Osteoblast (primary cell): ENCODE results near the gene ZNF460. TPM values are rescaled to one million over a fixed set of nuclear protein-coding genes. Genes with fewer than 3 reads are reported as not detected.
"Not testable (repeated sequence)": the region's sequence is repeated elsewhere in the genome, so short reads cannot be mapped to it uniquely, and the experiment has no call there.

Experiments used
- DNase-seq: peaks from one replicate; pipeline ENCODE4 v3.0.0; 2011; ENCODE audit warnings: low spot score, mixed read lengths; ENCODE audit not compliant: insufficient read length; ENCODE audit errors: missing footprints
- H2AFZ ChIP-seq: 2 replicates; pipeline ENCODE4 v1.6.0; 2011; ENCODE audit warnings: mild to moderate bottlenecking, low read length
- H3K27ac ChIP-seq: 2 replicates; pipeline ENCODE4 v1.5.1; 2011; ENCODE audit warnings: mild to moderate bottlenecking, low read depth, low read length, moderate library complexity
- H3K27me3 ChIP-seq: 2 replicates; pipeline ENCODE4 v1.6.0; 2012; ENCODE audit warnings: mild to moderate bottlenecking, control low read depth, inconsistent platforms, low read length, moderate library complexity; ENCODE audit not compliant: insufficient read depth
- H3K36me3 ChIP-seq: 2 replicates; pipeline ENCODE4 v1.5.1; 2011; ENCODE audit warnings: mild to moderate bottlenecking, low read length, control low read depth, moderate library complexity; ENCODE audit not compliant: insufficient read depth
- H3K4me1 ChIP-seq: 2 replicates; pipeline ENCODE4 v1.5.1; 2011; ENCODE audit warnings: mild to moderate bottlenecking, low read length, control low read depth, moderate library complexity; ENCODE audit not compliant: insufficient read depth
- H3K4me2 ChIP-seq: 2 replicates; pipeline ENCODE4 v1.6.0; 2011; ENCODE audit warnings: mild to moderate bottlenecking, low read length; ENCODE audit not compliant: insufficient read depth
- H3K4me3 ChIP-seq: fragments of 200-600 bp; sonication (generic); 3 replicates; pipeline ENCODE4 v1.5.1; 2012; ENCODE audit warnings: mild to moderate bottlenecking, low read length, inconsistent platforms; ENCODE audit not compliant: insufficient read depth
- H3K79me2 ChIP-seq: 2 replicates; pipeline ENCODE4 v1.6.0; 2012; ENCODE audit warnings: mild to moderate bottlenecking, low read length, control low read depth, inconsistent platforms; ENCODE audit not compliant: insufficient read depth
- H3K9me3 ChIP-seq: 2 replicates; pipeline ENCODE4 v1.5.1; 2011; ENCODE audit warnings: low read depth, low read length, control low read depth
- H4K20me1 ChIP-seq: 2 replicates; pipeline ENCODE4 v1.6.0; 2012; ENCODE audit warnings: mild to moderate bottlenecking, low read length, control low read depth; ENCODE audit not compliant: insufficient read depth
- total RNA-seq: library from RNA; depleted of rRNA; stranded (reverse); fragments of >200 nt; gene quantifications from 2 replicates; pipeline ENCODE4 v1.2.3, GENCODE V29; 2012
- TF ChIP-seq, protein P1 (sequence below): IDR thresholded peaks from 2 replicates; pipeline ENCODE4 v1.5.1; 2011; ENCODE audit warnings: mild to moderate bottlenecking, low read depth, low read length, moderate library complexity; ENCODE audit errors: extremely low read depth

Gene ZNF460
- total RNA-seq, 1 donor, result 115 TPM

DNA sequence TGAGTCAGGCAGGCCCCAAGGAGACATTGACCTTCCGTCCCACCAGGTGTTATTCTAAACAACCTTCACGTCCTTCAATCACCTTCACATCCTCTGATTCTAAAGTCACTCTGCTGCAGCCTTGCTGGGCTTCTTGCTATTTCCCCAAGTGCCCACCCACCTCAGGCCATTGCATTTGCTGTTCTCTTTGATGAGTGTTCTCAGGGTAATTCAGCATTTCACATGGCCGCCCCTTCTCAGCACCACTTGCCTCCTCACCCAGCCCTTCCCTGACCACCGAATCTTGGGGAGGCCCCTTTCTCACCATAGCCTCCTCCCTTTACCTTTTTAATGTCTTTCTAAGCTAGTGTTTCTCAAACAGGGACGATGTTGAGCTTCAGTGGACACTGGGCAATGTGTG, 35.2 kb upstream of the ZNF460 start:
- Histone ChIP-seq H3K4me3 (no peak overlapping the region), H2AFZ (no peak overlapping the region), H3K79me2 (peaks cover 75% of the 10 kb centered on the region), H4K20me1 (peaks cover 6% of the 10 kb centered on the region), H3K27ac (no peak overlapping the region), H3K4me1 (peaks cover 21% of the 10 kb centered on the region), H3K4me2 (no peak overlapping the region), H3K9me3 (no peaks in the 10 kb centered on the region), H3K27me3 (no peaks in the 10 kb centered on the region), H3K36me3 (peaks cover 43% of the 10 kb centered on the region)
- peak; percentile 52 for DNase-seq
- TF ChIP-seq, protein P1, sequence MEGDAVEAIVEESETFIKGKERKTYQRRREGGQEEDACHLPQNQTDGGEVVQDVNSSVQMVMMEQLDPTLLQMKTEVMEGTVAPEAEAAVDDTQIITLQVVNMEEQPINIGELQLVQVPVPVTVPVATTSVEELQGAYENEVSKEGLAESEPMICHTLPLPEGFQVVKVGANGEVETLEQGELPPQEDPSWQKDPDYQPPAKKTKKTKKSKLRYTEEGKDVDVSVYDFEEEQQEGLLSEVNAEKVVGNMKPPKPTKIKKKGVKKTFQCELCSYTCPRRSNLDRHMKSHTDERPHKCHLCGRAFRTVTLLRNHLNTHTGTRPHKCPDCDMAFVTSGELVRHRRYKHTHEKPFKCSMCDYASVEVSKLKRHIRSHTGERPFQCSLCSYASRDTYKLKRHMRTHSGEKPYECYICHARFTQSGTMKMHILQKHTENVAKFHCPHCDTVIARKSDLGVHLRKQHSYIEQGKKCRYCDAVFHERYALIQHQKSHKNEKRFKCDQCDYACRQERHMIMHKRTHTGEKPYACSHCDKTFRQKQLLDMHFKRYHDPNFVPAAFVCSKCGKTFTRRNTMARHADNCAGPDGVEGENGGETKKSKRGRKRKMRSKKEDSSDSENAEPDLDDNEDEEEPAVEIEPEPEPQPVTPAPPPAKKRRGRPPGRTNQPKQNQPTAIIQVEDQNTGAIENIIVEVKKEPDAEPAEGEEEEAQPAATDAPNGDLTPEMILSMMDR, result no peak

DNA sequence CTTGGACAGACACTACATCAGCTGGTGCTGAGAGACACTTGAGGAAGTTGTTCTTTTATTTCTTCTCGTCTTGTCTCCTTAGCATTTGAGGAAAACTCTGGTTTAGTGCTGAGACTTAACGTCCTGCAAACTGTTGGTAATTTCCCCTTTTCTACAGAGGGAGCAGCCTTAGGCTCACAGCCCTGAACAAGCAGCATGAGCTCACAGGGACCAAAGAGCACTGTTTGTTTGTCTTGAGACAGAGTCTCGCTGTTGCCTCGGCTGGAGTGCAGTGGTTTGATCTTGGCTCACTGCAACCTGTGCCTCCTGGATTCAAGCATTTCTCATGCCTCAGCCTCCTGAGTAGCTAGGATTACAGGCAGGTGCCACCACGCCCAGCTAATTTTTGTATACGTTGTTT, 34.3 kb upstream of the ZNF460 start:
- Histone ChIP-seq H3K9me3 (no peaks in the 10 kb centered on the region), H2AFZ (no peak overlapping the region), H3K27ac (no peak overlapping the region), H3K27me3 (no peaks in the 10 kb centered on the region), H3K4me2 (no peak overlapping the region), H3K4me3 (no peak overlapping the region), H4K20me1 (peaks cover 6% of the 10 kb centered on the region), H3K36me3 (peaks cover 49% of the 10 kb centered on the region), H3K79me2 (peaks cover 70% of the 10 kb centered on the region), H3K4me1 (peaks cover 21% of the 10 kb centered on the region)
- TF ChIP-seq, protein P1, result no peak
- DNase-seq, result no peak

DNA sequence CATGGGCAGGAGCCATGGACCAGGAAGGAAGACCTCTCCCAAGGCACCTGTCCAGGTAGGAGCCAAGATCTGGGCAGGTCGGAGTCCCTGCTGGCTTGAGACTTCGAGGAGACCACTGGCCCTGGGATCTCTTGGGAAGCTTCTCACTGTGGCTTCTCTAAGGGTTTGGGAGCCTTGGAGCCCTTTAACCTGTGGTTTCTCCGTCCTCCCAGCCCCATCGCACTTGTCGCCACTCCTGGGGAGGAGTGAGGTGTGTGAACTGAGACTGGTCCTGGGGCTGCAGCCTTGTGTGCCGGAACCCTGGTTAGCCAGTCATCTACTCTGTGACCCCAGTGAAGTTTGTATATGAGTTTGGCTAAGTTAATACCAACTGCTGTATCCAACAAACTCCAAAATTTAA, 31.6 kb upstream of the ZNF460 start:
- Histone ChIP-seq H3K9me3 (peaks cover 4% of the 10 kb centered on the region), H3K36me3 (peaks cover 72% of the 10 kb centered on the region), H3K27ac (peak overlapping the region; percentile 3), H4K20me1 (no peaks in the 10 kb centered on the region), H3K4me1 (peaks cover 6% of the 10 kb centered on the region), H3K79me2 (peaks cover 48% of the 10 kb centered on the region), H2AFZ (no peak overlapping the region), H3K27me3 (no peaks in the 10 kb centered on the region), H3K4me2 (no peak overlapping the region), H3K4me3 (no peak overlapping the region)
- DNase-seq, result no peak
- TF ChIP-seq, protein P1, result no peak

DNA sequence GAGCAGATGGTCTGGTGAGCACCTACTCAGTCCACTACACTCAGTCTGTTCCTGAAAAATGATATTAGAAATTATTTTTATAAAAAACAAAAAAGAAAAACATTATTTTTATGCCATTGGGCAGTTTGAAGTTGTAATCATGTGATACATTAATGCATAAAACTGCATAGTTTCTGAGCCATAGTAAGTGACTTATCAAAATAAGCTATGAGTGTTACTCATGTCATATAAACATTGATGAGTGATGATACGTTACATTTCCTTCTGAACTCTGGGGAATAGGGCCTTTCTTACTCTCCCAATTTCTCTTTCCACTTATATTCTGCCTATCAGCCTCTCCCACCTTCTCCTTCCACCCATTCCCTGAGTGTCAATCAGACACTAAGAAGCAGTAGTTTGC, 31.0 kb upstream of the ZNF460 start:
- Histone ChIP-seq H3K4me1 (peaks cover 6% of the 10 kb centered on the region), H3K4me3 (no peak overlapping the region), H3K4me2 (no peak overlapping the region), H3K9me3 (peaks cover 9% of the 10 kb centered on the region), H3K79me2 (peaks cover 48% of the 10 kb centered on the region), H2AFZ (no peak overlapping the region), H4K20me1 (no peaks in the 10 kb centered on the region), H3K27me3 (no peaks in the 10 kb centered on the region), H3K36me3 (peaks cover 75% of the 10 kb centered on the region), H3K27ac (peak overlapping the region; percentile 3)
- TF ChIP-seq, protein P1, result no peak
- DNase-seq, result no peak

DNA sequence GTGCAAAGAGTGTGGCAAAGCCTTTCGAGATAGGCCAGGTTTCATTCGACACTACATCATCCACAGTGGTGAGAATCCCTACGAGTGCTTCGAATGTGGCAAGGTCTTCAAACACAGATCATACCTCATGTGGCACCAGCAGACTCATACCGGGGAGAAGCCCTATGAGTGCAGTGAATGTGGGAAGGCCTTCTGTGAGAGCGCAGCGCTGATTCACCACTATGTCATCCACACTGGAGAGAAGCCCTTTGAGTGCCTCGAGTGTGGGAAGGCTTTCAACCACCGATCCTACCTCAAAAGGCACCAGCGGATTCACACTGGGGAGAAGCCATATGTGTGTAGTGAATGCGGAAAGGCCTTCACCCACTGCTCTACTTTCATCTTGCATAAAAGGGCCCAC, 26.5 kb upstream of the ZNF460 start:
- not testable (repeated sequence) for H3K4me2 ChIP-seq, H4K20me1 ChIP-seq, H3K4me1 ChIP-seq, H3K27me3 ChIP-seq, H3K27ac ChIP-seq, H2AFZ ChIP-seq, DNase-seq, H3K4me3 ChIP-seq
- peaks cover 54% of the 10 kb centered on the region for H3K36me3 ChIP-seq
- peaks cover 11% of the 10 kb centered on the region for H3K9me3 ChIP-seq
- peaks cover 33% of the 10 kb centered on the region for H3K79me2 ChIP-seq
